Left hindlimb (tissue), 1 donor: ENCODE results near the gene BMPR1B.
A peak's percentile ranks its signal among the peaks of the same experiment; 100 is the strongest.

Experiments
- DNase-seq: peaks from one replicate; pipeline ENCODE4 v3.0.0-alpha.2; 2018

Gene BMPR1B

DNA sequence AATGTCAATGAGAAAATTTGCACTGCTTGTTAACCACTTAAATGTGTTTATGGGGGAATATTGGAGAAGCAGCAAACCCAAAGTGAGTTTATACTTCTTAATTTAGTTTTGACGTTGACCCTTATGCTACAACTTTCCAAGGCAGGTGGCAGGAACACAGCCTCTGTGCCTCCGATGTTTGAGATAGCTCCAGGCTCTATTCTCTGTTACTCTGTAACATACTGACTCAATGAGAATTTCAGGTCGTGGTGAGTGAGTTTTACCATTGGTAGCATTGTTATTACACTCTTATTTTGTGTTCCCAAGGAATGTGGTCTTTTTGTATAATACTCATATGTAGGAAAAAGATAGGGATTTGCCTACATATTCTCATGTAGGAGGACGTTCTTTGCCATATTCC lies 210.7 kb downstream of the BMPR1B start:
- no peak for DNase-seq

DNA sequence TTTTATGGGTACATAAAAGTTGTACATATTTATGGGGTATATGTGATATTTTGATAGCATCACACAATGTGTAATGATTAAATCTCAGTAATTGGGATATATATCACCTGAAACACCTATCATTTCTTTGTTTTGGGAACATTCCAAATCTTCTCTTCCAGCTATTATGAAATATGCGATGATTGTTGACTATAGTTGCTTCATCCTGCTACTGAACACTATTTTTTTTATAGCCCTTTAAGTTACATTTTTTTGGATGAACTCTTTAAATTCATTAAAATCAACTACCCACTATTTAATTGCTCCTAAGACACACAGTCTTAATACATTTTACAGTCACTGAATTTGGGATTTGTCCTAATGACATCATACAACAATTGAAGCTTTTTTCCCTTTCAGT lies 212.9 kb downstream of the BMPR1B start:
- no peak for DNase-seq

DNA sequence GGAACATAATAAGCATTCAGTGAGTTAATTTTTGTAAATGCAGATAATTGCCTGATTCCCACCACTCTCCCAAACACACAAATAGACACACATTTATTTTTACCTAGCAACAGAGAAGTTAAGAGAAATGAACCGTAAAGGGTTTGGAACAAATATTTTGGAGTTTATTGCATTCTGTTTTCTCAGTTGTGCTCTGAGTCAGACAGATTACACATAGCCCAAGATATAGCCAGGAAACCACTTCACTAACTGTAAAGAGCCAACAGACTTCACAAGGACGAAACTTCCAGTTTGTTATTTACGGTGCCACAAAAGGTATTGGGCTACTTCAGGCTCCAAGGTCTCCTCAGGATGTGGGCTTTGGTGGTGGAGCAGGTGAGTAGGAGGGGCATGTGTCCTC lies 217.0 kb downstream of the BMPR1B start:
- no peak for DNase-seq

DNA sequence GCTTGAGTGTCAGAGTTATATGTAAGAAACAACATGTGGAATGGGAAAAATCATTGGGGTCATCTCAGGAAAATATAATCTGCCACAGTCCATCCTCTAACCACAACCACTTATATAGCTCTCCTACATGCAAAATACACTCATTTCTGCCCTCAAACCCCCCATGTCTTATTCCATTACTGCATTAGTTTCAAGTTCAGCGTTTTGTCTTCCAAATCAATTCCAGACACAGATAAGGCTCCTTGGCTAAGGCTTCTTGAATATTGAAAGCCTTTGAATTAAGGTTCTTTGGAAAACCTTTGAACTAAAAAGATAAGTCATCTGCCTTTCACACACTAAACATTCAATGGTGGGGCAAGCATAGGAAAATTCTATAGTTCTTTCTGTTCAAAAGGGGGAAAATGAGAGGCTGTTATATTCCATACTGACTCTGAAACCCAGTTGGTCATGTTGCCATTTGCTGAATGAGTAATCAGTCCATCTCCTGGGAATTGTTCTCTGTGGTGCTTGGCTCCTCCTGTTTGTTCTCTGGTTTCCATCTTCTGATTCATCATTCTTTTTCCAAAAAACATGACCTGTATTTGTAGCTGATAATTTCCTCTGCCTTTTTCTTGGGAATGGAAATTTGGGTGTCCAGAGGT lies 218.7 kb downstream of the BMPR1B start:
- DNase-seq: no peak

DNA sequence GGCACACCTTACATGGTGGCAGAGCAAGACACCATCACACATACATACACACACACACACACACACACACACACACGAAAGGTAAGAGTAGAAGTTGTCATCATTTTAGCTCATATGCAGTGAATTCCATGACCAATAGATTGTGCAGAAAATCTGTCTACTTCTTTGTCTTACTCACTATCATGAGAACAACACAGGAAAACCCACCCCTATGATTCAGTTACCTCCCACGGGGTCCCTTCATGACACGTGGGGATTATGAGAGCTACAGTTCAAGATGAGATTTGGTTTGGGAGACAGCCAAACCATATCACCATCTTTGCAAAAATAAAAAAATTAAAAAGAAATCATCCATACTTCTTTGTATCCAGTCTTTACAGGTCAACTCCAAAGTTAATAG lies 221.1 kb downstream of the BMPR1B start:
- DNase-seq: no peak

DNA sequence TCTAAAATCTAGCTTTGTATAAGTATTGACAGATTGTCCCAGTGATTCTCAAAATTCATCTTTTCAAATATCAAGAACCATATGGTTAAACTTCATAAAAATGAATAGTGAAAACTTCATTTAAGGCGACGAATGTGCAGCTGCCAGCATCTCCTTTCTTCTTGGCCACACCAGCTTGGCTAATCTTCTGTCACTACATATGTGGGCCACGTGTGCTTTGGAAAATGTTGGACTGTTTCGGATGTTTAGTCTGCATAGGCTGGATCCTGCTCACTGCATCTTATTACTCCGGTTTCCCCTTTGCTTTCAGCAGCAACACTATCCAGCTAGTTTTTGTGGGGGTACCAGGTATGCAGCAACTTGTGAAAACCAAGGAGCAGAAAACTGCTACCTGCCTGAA lies 221.9 kb downstream of the BMPR1B start:
- DNase-seq: no peak

DNA sequence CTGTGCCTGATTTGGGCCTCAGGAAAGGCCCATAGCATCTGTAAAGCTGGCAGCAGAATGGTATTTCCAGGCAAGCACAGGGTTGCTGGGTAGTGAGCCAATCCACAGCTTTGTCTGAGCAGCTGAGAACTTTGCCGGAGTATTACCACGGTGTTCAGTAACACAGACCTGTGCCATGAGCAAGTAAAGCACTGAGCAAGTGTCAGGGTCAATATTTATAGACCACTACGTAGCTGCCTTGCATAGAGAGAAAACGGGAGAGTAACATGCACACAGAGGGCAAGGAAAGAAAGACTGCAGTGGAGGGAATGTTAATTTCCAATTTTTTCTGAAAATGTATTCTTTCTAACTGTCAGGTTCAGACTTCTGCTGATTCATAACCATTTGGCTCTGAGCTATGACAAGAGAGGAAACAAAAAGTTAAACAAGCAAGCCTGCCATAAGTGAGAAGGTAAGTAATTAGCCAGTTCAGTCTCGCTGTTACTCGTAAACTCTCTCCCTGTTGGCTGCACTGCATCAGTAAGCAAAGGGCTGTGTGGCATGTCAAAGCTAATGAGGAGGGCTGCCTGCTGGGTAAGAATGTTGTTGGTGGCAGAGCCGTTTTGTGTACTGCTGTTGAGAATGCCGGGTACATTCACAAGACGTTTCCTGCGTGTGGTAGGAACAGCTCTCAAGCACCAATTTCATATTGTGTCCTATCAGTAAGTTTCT lies 238.1 kb downstream of the BMPR1B start:
- peak; percentile 68 for DNase-seq

DNA sequence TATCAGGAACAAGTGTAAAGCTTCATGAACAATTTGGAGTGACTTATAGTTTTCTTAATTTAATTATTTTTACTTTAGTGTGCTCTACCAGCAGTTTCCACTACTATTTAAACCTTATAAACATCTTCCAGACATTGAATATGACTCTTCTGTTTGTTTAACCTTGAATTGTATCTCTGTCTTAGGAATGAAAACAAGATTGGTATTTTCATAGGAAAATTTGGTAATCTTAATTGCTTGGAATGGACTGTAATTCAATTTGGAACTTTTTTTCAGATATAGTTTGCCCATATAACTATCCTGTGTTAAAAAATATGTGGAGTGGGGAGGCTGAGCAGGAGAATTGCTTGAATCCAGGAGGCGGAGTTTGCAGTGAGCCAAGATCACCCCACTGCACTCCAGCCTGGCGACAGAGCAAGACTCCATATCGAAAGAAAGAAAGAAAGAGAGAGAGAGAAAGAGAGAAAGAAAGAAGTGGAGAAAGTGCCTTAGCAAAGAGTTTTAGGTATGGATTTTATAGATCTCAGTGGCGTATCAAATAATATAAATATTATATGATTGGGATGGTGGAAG lies 242.4 kb downstream of the BMPR1B start:
- no peak for DNase-seq

DNA sequence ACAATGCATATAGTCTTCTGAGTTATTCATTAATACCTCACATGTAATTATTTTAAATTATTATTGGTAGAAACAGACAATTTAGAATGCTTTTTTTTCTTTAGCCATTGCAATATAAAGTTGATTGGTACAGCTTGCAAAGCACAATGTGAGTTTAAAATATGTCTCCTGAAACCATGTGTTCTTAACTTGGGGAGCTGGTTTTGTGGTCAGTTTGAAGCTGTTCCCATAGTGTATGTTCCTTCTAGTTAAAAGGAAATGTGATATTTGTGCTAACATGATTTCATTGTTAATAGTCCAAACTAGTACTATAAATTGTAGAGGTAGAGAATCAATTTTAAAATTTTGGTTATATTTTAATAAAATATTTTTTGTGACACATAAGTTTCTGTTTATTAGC lies 247.2 kb downstream of the BMPR1B start:
- DNase-seq: no peak

DNA sequence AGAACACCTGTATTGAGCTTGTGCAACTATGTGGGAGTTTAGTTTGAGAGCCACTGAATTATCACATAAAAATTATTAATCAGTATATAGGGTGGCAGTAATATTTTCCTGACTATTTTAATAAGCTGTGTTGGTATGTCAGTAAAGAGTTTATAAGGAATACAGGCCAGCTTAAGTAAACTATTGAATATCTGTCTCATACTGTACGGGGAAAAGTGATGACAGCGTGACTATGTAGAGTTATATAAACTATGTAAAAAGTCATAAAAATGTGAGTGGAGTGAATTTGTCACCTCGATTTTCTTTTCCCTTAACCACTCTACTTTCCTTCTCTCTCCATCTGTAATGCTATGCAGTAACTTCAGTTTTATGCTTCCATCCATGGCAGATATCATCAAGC lies 250.2 kb downstream of the BMPR1B start:
- no peak for DNase-seq

DNA sequence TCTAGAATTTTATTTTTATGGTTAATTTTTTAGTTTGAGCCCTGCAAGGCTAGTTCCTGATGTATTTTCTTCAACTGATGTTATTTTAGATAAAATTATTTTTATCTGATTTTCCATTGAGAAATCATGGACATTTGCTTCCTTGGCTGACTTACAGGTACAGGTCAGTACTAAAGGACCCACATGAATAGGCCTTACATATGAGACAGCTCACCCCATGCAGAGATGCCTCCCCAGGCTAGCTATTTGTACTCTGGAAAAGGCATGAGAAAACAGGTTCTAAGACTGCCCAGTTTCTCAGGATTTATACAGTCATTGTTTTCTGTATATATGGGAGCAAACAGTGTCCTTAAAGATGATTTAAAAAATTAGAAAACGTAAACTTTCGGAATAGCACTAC lies 255.5 kb downstream of the BMPR1B start:
- DNase-seq: no peak

DNA sequence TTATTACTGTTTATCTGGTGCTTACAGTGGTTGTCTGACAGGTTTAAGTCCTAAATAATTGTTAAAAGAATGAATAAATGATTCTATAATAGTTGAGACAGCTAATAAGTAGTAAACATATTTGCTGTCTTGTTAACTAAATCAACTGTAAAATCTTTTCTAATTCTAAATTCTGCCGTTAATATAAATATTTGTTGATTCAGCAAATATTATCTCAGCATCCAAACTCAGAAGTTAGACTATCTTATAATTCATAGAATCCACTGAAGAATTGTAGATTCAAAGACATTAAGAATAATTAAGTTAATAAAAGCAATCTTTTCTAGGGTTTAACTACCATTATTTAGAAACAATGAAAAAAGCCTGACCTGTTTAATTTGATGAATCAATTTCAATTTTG lies 256.3 kb downstream of the BMPR1B start:
- no peak for DNase-seq

DNA sequence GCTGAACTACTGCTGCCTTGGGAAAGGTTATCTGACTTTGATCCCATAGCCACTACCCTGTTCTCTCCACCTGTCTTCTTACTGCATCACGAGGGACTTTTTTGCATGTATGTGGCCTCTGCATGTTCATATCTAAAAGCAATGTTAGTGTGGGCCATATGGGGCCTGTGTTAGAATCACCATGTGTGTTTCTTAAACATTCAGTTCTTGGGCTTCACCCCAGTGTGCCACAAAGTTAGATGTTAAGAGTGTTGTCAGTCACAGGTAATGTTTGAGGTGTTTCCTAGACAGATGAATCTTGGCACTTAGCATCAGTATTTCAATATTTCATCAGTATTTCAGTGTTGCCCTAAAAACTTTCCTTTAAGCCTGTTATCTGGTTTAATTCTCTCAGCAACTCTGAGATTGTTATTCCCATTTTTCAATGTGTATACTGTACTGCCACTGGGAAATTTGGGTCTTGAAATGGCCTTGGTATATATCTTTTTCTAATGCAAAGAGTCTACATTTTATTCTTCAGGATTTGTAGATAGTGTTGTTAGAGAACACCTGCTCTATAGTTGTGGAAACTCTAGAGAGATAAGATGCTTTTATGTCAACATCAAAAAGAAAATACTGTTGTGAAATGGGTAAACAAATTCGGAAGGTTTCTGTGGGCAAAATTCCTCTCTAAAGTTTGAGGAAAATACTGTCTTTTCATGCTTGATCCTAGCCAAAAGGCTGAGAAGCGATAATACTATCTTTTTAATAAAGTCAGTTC lies 259.7 kb downstream of the BMPR1B start:
- no peak for DNase-seq

DNA sequence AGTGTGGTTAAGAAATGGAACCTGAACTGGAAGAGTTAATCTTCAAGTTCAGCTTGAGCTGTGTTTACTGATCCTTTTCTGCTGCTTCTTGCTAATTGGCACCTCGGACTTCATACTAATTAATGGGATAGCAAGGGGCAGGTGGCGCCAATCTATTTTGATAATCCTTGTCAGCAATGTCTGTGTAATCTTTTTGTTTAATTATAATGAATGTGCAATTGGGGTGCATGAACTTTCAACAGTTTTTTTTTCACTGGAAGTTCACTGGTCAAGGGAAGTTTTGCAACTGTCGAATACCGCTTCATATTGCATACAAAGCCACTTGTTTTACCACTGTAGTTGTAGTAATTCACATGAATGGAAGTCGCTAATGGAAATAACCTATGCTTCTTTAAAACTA lies 261.0 kb downstream of the BMPR1B start:
- no peak for DNase-seq

DNA sequence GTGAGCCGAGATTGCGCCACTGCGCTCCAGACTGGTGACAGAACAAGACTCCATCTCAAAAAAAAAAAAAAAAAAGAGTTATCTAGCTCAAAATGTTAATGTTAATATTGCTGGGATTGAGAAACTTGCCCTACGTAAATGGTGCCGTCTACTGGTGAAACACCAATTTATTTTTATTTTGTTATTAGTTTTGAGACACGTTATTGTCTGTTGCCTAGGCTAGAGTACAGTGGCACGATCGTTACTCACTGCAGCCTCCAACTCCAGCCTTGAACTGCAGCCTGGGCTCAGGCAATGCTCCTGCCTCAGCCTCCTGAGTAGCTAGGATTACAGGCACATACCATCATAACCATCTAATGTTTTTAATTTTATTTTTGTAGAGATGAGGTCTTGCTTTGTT lies 262.8 kb downstream of the BMPR1B start:
- DNase-seq: no peak

DNA sequence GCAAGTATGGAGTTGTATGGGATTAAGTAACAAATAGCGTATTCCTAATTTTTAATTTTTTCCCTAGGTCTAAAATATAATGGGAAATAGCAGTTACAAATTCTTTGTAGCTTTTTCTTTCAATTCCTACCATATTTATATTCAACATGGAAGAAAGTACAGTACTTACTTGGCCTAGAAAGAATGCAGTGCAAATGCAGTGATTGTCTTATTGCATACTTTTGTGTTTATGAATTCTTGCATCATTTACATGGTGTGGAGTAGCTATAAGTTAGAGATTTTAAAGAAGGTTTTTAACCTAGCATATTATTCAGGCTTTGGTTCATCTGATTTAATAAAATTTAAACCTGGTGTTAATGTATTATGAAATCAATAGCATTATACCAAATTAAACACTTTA lies 263.3 kb downstream of the BMPR1B start:
- no peak for DNase-seq

DNA sequence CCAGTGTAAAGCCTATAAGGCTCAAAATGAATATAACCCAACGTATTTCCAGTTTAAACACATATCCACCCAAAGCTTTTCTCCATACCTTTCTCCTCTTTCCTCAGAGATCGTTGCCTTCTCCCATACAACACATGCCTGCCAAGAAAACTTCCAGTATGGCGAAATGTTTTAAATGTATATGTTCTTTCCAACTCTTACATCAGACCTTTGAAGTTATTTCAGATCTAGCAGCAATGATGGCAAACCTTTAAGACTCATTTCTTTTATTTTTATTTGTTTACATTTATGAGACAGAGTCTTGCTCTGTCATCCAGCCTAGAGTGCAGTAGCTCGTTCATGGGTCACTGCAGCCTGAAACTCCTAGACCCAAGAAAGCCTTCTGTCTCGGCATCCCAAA lies 265.4 kb downstream of the BMPR1B start:
- no peak for DNase-seq

DNA sequence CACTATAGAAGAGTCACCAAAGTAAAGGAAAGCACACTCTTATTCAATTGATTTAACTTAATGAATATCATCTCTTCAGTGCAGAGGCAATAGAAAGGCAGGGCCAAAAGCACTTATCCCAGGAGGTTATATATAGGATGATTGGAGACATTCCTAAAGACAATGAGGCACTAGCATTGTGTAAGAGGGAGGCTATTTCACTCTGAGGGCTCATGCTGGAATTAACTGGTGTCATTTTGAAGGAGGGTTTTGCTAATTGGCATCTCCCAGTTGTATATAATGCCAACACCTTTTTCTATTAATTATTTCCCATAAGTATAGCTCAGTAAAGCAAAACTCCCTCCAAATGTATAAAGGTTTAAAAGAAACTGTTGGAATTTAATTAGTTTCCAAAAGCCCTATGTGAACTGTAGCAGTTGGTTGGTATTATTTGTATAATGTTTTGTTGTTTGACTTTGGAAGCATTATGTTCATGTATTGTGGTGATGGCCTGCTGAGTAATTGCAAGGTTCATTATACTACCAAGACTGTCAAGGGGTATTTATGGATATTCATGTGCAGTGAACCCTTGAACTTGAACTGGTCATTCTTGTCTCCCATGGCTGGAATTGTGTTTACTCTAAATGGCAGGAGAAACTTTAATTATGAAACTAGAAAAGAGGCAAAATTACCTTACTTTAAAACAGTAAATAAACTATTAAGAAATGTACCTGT lies 270.3 kb downstream of the BMPR1B start:
- no peak for DNase-seq

DNA sequence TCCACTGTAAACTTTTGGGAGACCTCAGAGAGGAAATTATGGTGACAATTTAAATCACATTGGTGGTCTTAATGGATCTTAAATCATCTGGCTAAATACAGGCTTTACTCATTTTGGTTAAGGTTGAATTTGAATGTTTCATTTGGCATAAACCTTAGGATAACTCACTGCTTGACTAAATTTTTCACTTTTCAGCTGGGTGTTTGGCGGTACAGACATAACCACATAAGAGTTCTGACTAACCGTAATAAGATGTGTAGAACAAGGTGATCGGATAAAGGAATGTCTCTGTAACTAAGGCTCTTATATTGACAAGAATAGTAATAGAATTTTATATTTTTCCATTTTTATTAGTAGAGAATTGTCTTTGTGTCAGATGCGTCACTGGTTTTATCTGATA lies 281.0 kb downstream of the BMPR1B start:
- DNase-seq: no peak

DNA sequence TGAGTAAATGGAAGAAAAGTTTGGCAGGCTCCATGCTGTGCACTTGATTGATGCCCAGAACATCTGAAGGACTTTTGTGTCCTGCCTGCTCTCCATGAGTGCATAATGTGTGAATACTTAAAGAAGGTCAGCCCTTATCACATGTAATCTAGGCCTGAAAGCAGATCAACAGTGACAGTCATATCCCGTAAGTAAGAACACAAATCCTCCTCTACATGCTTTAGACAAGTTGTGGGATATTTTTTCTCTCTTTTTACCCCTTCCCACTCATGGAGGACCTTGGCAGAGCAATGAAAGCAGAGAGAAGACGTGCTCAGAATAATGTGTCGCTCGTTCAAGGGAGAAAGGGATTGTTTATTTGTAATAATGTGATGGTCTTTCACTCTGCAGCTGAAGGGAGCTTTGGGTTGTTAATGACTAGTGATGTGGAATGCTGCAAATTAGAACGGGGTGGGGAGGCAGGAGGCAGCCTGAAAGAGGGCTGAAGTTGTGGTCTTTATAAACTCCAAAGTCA lies 286.6 kb downstream of the BMPR1B start:
- no peak for DNase-seq

DNA sequence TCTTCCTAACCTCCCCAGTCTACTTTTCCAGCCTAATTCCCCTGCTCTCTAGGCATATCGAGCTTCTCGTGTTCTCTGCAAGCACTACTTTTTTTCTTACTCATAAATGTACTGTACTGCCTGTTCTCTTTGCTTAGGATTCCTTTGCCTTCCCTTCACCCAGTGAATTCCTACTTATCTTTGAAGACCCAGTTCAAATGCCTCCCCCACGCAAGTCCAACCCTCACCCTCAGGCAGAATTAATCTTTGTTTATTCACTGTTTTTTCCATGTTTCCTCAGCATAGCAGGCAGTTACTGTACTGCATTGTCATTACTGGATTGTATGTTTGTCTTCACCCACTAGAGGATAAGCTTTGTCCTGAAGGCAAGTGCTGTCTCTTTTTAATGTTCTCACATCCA lies 287.7 kb downstream of the BMPR1B start:
- DNase-seq: no peak

DNA sequence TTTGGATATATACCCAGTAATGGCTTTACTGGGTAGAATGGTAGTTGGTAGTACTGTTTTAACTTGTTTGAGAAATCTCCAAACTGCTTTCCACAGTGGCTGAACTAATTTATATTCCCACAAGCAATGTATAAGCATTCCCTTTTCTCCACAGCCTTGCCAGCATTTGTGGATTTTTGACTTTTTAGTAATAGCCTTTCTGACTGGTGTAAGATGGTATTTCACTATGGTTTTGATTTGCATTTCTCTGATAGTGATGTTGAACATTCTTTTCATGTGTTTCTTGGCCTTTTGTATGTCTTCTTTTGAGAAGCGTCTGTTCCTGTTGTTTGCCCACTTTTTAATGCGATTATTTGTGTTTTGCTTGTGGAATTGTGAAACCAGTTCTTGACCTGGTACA lies 290.5 kb downstream of the BMPR1B start:
- no peak for DNase-seq
